Ascending aorta (tissue), 2 donors: ENCODE data around the gene SYNPR. TPM values are rescaled to one million over a fixed set of nuclear protein-coding genes. Genes with fewer than 3 reads are reported as not detected.

ENCODE experiments used
- DNase-seq, 2 donors: peaks; one replicate each; pipeline ENCODE4 v3.0.0-alpha.2; 2019; ENCODE audit warnings: low spot score in 2 of 2
- H3K27ac ChIP-seq, 2 donors: fragments of 200-600 bp; sonication (generic); one replicate each; pipeline ENCODE4 v1.5.1; 2016 to 2017; ENCODE audit warnings: mild to moderate bottlenecking in 1 of 2
- H3K27me3 ChIP-seq: fragments of 200-600 bp; sonication (generic); one replicate; pipeline ENCODE4 v1.5.1; 2017
- H3K36me3 ChIP-seq, 2 donors: fragments of 200-600 bp; sonication (generic); one replicate each; pipeline ENCODE4 v1.5.1; 2016
- H3K4me1 ChIP-seq, 2 donors: fragments of 200-600 bp; sonication (generic); one replicate each; pipeline ENCODE4 v1.5.1; 2016 to 2017; ENCODE audit warnings: mild to moderate bottlenecking in 1 of 2
- H3K4me3 ChIP-seq, 2 donors: fragments of 200-600 bp; sonication (generic); one replicate each; pipeline ENCODE4 v1.5.1; 2016 to 2017; ENCODE audit warnings: mild to moderate bottlenecking in 1 of 2
- H3K9me3 ChIP-seq, 2 donors: fragments of 200-600 bp; sonication (generic); one replicate each; pipeline ENCODE4 v1.5.1; 2016
- CTCF ChIP-seq, 3 experiments: fragments of 200-600 bp in 2 of 3; fragments of 450-650 bp in 1 of 3; sonication (generic) in 2 of 3; IDR thresholded peaks; one replicate each; pipeline ENCODE4 v1.5.1; 2016 to 2019; ENCODE audit warnings: antibody characterized with exemption in 3 of 3, mild to moderate bottlenecking in 1 of 3, moderate library complexity in 1 of 3
- intact Hi-C: fragments of 100-400 bp; cut with DNase I; formaldehyde crosslinking; loops from one replicate; pipeline ENCODE4 v1.15.1; 2023
- total RNA-seq: library from RNA; depleted of rRNA; stranded (reverse); fragments of >200 nt; gene quantifications from one replicate; pipeline ENCODE4 v1.1.0, GENCODE V29; 2016

The SYNPR gene
- total RNA-seq, 1 donor from 2014 or later, result not detected

- no peaks in the 10 kb centered on the region for H3K36me3 ChIP-seq
- intact Hi-C loops, result no loop called here
- no peaks in the 10 kb centered on the region for H3K4me1 ChIP-seq
- no peak overlapping the region for H3K4me3 ChIP-seq
- no peak for TF ChIP-seq CTCF (IDR thresholded peaks at IDR 0.05)
- no peaks in the 10 kb centered on the region for H3K27me3 ChIP-seq
- DNase-seq, result no peak
- no peaks in the 10 kb centered on the region for H3K9me3 ChIP-seq
- H3K27ac ChIP-seq, result no peak overlapping the region
These were observed 53.4 kb downstream of the SYNPR start for GRCh38 chr3:63331520-63331919.

DNA sequence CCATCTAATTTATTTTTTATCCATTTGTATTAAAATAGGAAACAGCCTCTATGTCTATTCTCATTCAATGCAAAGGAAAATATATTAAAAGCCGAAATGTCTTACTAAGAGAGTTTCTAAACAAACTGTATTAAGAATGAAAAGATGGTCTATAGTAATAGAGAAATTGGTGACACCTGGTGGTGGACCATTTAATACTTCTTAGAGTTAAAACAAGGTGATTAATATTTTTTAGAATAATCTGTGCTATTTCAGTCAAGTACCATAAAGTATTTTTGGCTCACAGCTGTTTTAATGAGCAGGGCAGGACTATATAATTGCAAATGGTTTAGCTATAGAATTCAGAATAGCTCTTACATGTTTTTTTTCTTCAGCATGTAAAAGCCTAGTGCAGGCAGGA lies 55.7 kb downstream of the SYNPR start:
- Histone ChIP-seq H3K27ac (no peak overlapping the region), H3K27me3 (no peaks in the 10 kb centered on the region), H3K36me3 (no peaks in the 10 kb centered on the region), H3K9me3 (no peaks in the 10 kb centered on the region), H3K4me1 (no peaks in the 10 kb centered on the region), H3K4me3 (no peak overlapping the region)
- no peak for DNase-seq
- TF ChIP-seq CTCF (IDR thresholded peaks at IDR 0.05), result no peak
- intact Hi-C loops, result no loop called here

- TF ChIP-seq CTCF (IDR thresholded peaks at IDR 0.05), result no peak
- no peak overlapping the region for H3K27ac ChIP-seq
- no peaks in the 10 kb centered on the region for H3K9me3 ChIP-seq
- no peaks in the 10 kb centered on the region for H3K4me1 ChIP-seq
- no peaks in the 10 kb centered on the region for H3K27me3 ChIP-seq
- H3K36me3 ChIP-seq, result no peaks in the 10 kb centered on the region
- no peak overlapping the region for H3K4me3 ChIP-seq
- no peak for DNase-seq
- intact Hi-C loops, result no loop called here
These were observed 60.2 kb downstream of the SYNPR start for GRCh38 chr3:63338351-63338750.

GRCh38 chr3:63343674-63344073 lies 65.6 kb downstream of the SYNPR start:
- DNase-seq, result peak in 1 of 2 donors; percentile 79
- Histone ChIP-seq H3K36me3 (no peaks in the 10 kb centered on the region), H3K9me3 (no peaks in the 10 kb centered on the region), H3K27me3 (no peaks in the 10 kb centered on the region), H3K4me3 (no peak overlapping the region), H3K27ac (no peak overlapping the region), H3K4me1 (no peaks in the 10 kb centered on the region)
- TF ChIP-seq CTCF (IDR thresholded peaks at IDR 0.05), result no peak
- intact Hi-C loops, result no loop called here

DNA sequence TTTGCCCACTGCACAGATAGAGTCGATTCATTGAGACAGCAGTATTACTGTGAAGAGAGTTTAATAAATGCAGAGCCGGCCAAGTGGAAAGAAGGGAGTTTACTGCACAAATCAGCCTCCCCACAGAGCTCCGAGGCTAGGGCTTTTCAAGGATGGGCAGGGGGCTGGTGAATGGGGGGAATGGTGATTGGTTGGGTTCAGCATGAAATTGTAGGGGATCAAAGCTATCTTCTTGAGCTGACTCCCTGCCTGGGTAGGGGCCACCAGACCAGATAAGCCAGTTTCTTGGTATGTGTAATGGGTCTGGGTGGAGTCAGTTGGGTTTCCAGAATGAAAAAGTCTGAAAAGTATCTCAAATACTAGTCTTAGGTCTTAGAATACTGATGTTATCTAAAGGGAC lies 66.6 kb downstream of the SYNPR start:
- TF ChIP-seq CTCF (IDR thresholded peaks at IDR 0.05), result no peak
- no peaks in the 10 kb centered on the region for H3K36me3 ChIP-seq
- H3K27ac ChIP-seq, result no peak overlapping the region
- intact Hi-C loops, result no loop called here
- no peaks in the 10 kb centered on the region for H3K27me3 ChIP-seq
- H3K9me3 ChIP-seq, result no peaks in the 10 kb centered on the region
- no peak for DNase-seq
- no peaks in the 10 kb centered on the region for H3K4me1 ChIP-seq
- no peak overlapping the region for H3K4me3 ChIP-seq
